ENCODE data around the gene HSPA8. TPM values are rescaled to one million over a fixed set of nuclear protein-coding genes. Genes with fewer than 3 reads are reported as not detected.

Gene HSPA8
- total RNA-seq = 1,524 and 1,632 TPM in 2 replicates

DNA sequence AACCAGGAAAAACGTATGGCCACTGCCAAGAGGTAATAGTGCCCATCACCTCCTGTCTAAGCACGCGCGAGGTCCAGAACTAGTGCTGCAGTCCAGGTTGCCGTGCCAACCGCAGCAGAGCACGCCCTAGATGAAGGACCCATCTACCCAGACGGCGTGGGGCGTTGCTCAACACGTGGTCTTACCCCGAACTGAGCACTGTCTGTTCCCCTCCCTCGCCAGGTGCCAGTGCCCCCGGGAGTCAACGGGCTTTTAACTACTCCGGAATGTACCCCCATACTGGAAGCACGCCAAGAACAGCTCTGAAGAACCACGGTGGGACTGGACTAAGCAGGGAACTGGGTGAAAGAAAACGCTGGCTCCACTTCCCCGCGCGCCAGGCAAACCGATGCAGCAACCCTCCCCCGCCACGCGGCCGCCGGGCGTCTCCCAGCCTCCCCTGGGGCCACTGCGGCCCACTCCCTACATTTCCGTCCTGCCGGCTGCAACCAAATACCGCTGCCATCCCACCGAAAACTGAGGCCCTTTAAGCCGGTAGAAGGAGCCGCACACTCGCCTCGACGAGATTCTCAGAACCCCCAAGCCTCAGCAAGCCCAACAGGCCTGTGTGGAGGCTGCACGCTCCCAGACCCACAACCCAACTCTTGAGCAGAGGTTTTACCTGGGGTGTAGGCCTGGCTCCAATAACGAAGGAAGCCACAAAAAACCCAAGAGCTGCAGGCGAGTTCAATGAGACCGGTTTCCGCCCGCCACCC lies at the start of gene HSPA8:
Gene HSPA8, minus strand, starts transcription at position 734 of the 755 bp plus-strand sequence. CDS start 812 bp downstream, outside the sequence.

Other genes with a start within 250 kb of the HSPA8 start
- gene CRTAM, start 223.6 kb downstream of the HSPA8 start, total RNA-seq = not detected in 2 replicates
- 1.4 and 1.7 TPM in 2 replicates for gene JHY, start 179.4 kb downstream of the HSPA8 start, total RNA-seq
- not detected in 2 replicates for gene BSX, start 80.3 kb downstream of the HSPA8 start, total RNA-seq
- gene CLMP, start 133.1 kb upstream of the HSPA8 start, total RNA-seq = 123 and 150 TPM in 2 replicates

Measured in smooth muscle cell of bladder (primary cell).